Measurements from ENCODE around the gene TUB.

Gene TUB

GRCh38 chr11:8071616-8072581, 9.1 kb upstream of the TUB start (continued):
- TF ChIP-seq PRDM6 (tag by site-specific recombination; IDR thresholded peaks at IDR 0.05), result no peak
- TF ChIP-seq HOXC10 (CRISPR knock-in tag; IDR thresholded peaks at IDR 0.05), result no peak
- TF ChIP-seq ZNF571 (tag by site-specific recombination; IDR thresholded peaks at IDR 0.05), result no peak
- no peak for TF ChIP-seq SALL2 (tag by site-specific recombination; IDR thresholded peaks at IDR 0.05; ENCODE audit: borderline replicate concordance)
- no peak for TF ChIP-seq ZNF423 (tag by site-specific recombination; IDR thresholded peaks at IDR 0.05)
- TF ChIP-seq KLF9 (tag by site-specific recombination; IDR thresholded peaks at IDR 0.05; ENCODE audit: low read depth), result no peak
- TF ChIP-seq EGR2 (tag by site-specific recombination; IDR thresholded peaks at IDR 0.05; ENCODE audit: low read depth), result peak; percentile 52; the same call in 1 of the 2 replicates
- no peak for TF ChIP-seq ZNF404 (tag by site-specific recombination; IDR thresholded peaks at IDR 0.05)
- no peak for TF ChIP-seq ZNF324 (tag by site-specific recombination; IDR thresholded peaks at IDR 0.05)
- no peak for TF ChIP-seq ZNF223 (tag by site-specific recombination; IDR thresholded peaks at IDR 0.05)
- TF ChIP-seq ZNF596 (tag by site-specific recombination; IDR thresholded peaks at IDR 0.05), result no peak
- TF ChIP-seq, protein P1, sequence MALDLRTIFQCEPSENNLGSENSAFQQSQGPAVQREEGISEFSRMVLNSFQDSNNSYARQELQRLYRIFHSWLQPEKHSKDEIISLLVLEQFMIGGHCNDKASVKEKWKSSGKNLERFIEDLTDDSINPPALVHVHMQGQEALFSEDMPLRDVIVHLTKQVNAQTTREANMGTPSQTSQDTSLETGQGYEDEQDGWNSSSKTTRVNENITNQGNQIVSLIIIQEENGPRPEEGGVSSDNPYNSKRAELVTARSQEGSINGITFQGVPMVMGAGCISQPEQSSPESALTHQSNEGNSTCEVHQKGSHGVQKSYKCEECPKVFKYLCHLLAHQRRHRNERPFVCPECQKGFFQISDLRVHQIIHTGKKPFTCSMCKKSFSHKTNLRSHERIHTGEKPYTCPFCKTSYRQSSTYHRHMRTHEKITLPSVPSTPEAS (tag by site-specific recombination; IDR thresholded peaks at IDR 0.05), result no peak

- H3K27ac ChIP-seq (ENCODE audit: extremely low read depth, low read depth, low read length), result no peak overlapping the region
- POLR2A ChIA-PET, result no interaction called here
- H3K4me1 ChIP-seq (ENCODE audit: control insufficient read depth, insufficient read depth, low read length), result no peaks in the 10 kb centered on the region
- no peaks in the 10 kb centered on the region for H3K9me3 ChIP-seq (ENCODE audit: control insufficient read depth, insufficient read depth, low read depth, low read length)
- H3K4me3 ChIP-seq (ENCODE audit: low read depth, low read length), result no peak overlapping the region
- no peaks in the 10 kb centered on the region for H3K36me3 ChIP-seq (ENCODE audit: control insufficient read depth in 2 of 2, insufficient read depth in 1 of 2, low read length in 2 of 2)
- CTCF ChIA-PET, result interaction anchor here (0.6 kb wide), 1 partner anchor 975 kb away, joined by 3 read pairs; no protein-coding TSS in a partner anchor
- TF ChIP-seq, protein P2, sequence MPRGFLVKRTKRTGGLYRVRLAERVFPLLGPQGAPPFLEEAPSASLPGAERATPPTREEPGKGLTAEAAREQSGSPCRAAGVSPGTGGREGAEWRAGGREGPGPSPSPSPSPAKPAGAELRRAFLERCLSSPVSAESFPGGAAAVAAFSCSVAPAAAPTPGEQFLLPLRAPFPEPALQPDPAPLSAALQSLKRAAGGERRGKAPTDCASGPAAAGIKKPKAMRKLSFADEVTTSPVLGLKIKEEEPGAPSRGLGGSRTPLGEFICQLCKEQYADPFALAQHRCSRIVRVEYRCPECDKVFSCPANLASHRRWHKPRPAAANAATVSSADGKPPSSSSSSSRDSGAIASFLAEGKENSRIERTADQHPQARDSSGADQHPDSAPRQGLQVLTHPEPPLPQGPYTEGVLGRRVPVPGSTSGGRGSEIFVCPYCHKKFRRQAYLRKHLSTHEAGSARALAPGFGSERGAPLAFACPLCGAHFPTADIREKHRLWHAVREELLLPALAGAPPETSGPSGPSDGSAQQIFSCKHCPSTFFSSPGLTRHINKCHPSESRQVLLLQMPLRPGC (tag by site-specific recombination; IDR thresholded peaks at IDR 0.05), result no peak
- TF ChIP-seq ZNF221 (tag by site-specific recombination; IDR thresholded peaks at IDR 0.05; ENCODE audit: borderline replicate concordance) (no peak), ZNF155 (tag by site-specific recombination; IDR thresholded peaks at IDR 0.05) (no peak), ZNF629 (tag by site-specific recombination; IDR thresholded peaks at IDR 0.05) (no peak), BCL11A (tag by site-specific recombination; IDR thresholded peaks at IDR 0.05; ENCODE audit: low read depth) (no peak), PBX3 (CRISPR knock-in tag; IDR thresholded peaks at IDR 0.05) (no peak), HOXC10 (CRISPR knock-in tag; IDR thresholded peaks at IDR 0.05) (no peak), ZNF211 (tag by site-specific recombination; IDR thresholded peaks at IDR 0.05; ENCODE audit: low read depth) (no peak), ZNF416 (tag by site-specific recombination; IDR thresholded peaks at IDR 0.05) (no peak), KLF1 (tag by site-specific recombination; IDR thresholded peaks at IDR 0.05) (no peak), ZEB2 (tag by site-specific recombination; IDR thresholded peaks at IDR 0.05) (no peak), ZNF2 (tag by site-specific recombination; IDR thresholded peaks at IDR 0.05) (no peak), GLI4 (tag by site-specific recombination; IDR thresholded peaks at IDR 0.05) (no peak), MEIS1 (CRISPR knock-in tag; IDR thresholded peaks at IDR 0.05; ENCODE audit: borderline replicate concordance) (no peak), ZNF121 (tag by site-specific recombination; IDR thresholded peaks at IDR 0.05) (no peak), HOXD13 (CRISPR knock-in tag; IDR thresholded peaks at IDR 0.05; ENCODE audit: borderline replicate concordance) (no peak), ZBTB20 (tag by site-specific recombination; IDR thresholded peaks at IDR 0.05) (no peak), ZNF324 (tag by site-specific recombination; IDR thresholded peaks at IDR 0.05) (no peak)
These were observed 5.8 kb upstream of the TUB start for GRCh38 chr11:8075119-8075726.
